GM12878 (cell line): ENCODE measurements around the gene TSSC4. TPM values are rescaled to one million over a fixed set of nuclear protein-coding genes. Genes with fewer than 3 reads are reported as not detected.
A peak's percentile ranks its signal among the peaks of the same experiment; 100 is the strongest.

Experiments
- ATAC-seq: fragments of 200-7000 bp; cut with Tn5 transposase; 3 replicates; pipeline ENCODE4 v1.9.1; 2020; ENCODE audit warnings: mild to moderate bottlenecking, moderate library complexity
- BruUV-seq: library from RNA; stranded (reverse); fragments of 400-500 nt; replicated peaks from 2 replicates; lab custom pipeline; 2021; lab: Mats Ljungman, UMichigan
- CTCF ChIA-PET: fragments of 300-600 bp; sonication (Branson Sonifier 250); formaldehyde crosslinking; extraction: SDS; loops from one replicate; lab custom pipeline; 2021; ENCODE audit warnings: inconsistent platforms; lab: Yijun Ruan, JAX
- POLR2A ChIA-PET: fragments of 350-600 bp; formaldehyde crosslinking; extraction: SDS; loops from one replicate; lab custom pipeline; 2021; ENCODE audit warnings: inconsistent platforms; lab: Charles Lee
- RAD21 ChIA-PET: fragments of 300-600 bp; sonication (Branson Sonifier 250); formaldehyde crosslinking; loops from one replicate; lab custom pipeline; 2023; ENCODE audit warnings: antibody characterized with exemption; ENCODE audit not compliant: unreplicated experiment; lab: Charles Lee
- SMC1A ChIA-PET: fragments of 300-600 bp; sonication (Branson Sonifier 250); formaldehyde crosslinking; loops from one replicate; lab custom pipeline; 2023; ENCODE audit not compliant: unreplicated experiment, uncharacterized antibody; lab: Charles Lee
- DNase-seq: peaks from one replicate; pipeline ENCODE4 v3.0.0-alpha.2; 2011; ENCODE audit warnings: low read depth, low spot score
- FAIRE-seq: peaks from 3 replicates; lab custom pipeline; 2011; peaks lifted over from hg19 to GRCh38; lab: Jason Lieb, UNC
- H2AFZ ChIP-seq: 2 replicates; pipeline ENCODE4 v1.6.0; 2011; ENCODE audit warnings: low read depth, low read length, control low read depth; ENCODE audit not compliant: control insufficient read depth
- H3K27ac ChIP-seq: 2 replicates; pipeline ENCODE4 v1.5.1; 2011; ENCODE audit warnings: control low read depth; ENCODE audit not compliant: control insufficient read depth, insufficient read depth
- H3K27me3 ChIP-seq, 2 experiments: replicated peaks in 1 of 2; 2 replicates each; pipeline versions ENCODE4 v1.6.0 to v1.6.1; 2011; ENCODE audit warnings: low read length in 1 of 2; ENCODE audit not compliant: control insufficient read depth in 2 of 2, insufficient read depth in 2 of 2
- H3K36me3 ChIP-seq, 2 experiments: 2 replicates each; pipeline ENCODE4 v1.5.1; 2011; ENCODE audit warnings: low read length in 1 of 2; ENCODE audit not compliant: control insufficient read depth in 2 of 2, insufficient read depth in 2 of 2
- H3K4me1 ChIP-seq: 2 replicates; pipeline ENCODE4 v1.6.1; 2011; ENCODE audit warnings: mild to moderate bottlenecking, low read length, moderate library complexity, mixed read lengths; ENCODE audit not compliant: control insufficient read depth, insufficient read depth
- H3K4me2 ChIP-seq: 2 replicates; pipeline ENCODE4 v1.6.0; 2011; ENCODE audit warnings: control low read depth; ENCODE audit not compliant: control insufficient read depth, insufficient read depth
- H3K4me3 ChIP-seq: fragments of 200-600 bp; sonication (generic); 2 replicates; pipeline ENCODE4 v1.5.1; 2016
- H3K79me2 ChIP-seq: 2 replicates; pipeline ENCODE4 v1.6.0; 2011; ENCODE audit warnings: low read length; ENCODE audit not compliant: control insufficient read depth, insufficient read depth
- H3K9ac ChIP-seq: 2 replicates; pipeline ENCODE4 v1.8.0; 2011; ENCODE audit warnings: low read length, control low read depth, mixed read lengths; ENCODE audit not compliant: control insufficient read depth, insufficient read depth
- H3K9me3 ChIP-seq: replicated peaks from 3 replicates; pipeline ENCODE4 v1.5.1; 2011; ENCODE audit warnings: mild to moderate bottlenecking, low read length; ENCODE audit not compliant: control insufficient read depth, insufficient read depth
- H4K20me1 ChIP-seq: 2 replicates; pipeline ENCODE4 v1.6.0; 2011; ENCODE audit not compliant: control insufficient read depth, insufficient read depth
- BHLHE40 ChIP-seq, 2 experiments: fragments of 450-650 bp in 1 of 2; IDR thresholded peaks; 2 replicates each; pipeline ENCODE4 v1.6.1; 2011 to 2017; ENCODE audit warnings: low read depth in 2 of 2, borderline replicate concordance in 1 of 2, improper control_type of control experiment in 1 of 2, low read length in 1 of 2, mild to moderate bottlenecking in 1 of 2
- CEBPB ChIP-seq, 2 experiments: fragments of 150-350 bp in 1 of 2; IDR thresholded peaks; 2 replicates each; pipeline ENCODE4 v1.6.1; 2012 to 2014; ENCODE audit warnings: low read depth in 2 of 2, low read length in 2 of 2, borderline replicate concordance in 1 of 2, inconsistent platforms in 1 of 2
- CTCF ChIP-seq, 3 experiments: IDR thresholded peaks in 2 of 3; conservative IDR thresholded peaks in 1 of 3; 2 replicates each; pipeline ENCODE4 v1.5.1; 2011; ENCODE audit warnings: low read depth in 3 of 3, low read length in 3 of 3, mild to moderate bottlenecking in 3 of 3, control low read depth in 2 of 3, moderate library complexity in 2 of 3, inconsistent platforms in 1 of 3, mixed read lengths in 1 of 3; ENCODE audit not compliant: control insufficient read depth in 2 of 3, insufficient read depth in 1 of 3; ENCODE audit errors: extremely low read depth in 1 of 3
- IRF5 ChIP-seq: fragments of 450-650 bp; IDR thresholded peaks from 2 replicates; pipeline ENCODE4 v1.6.1; 2017; ENCODE audit warnings: borderline replicate concordance
- MEF2B ChIP-seq: fragments of 450-650 bp; IDR thresholded peaks from 2 replicates; pipeline ENCODE4 v1.6.1; 2018; ENCODE audit warnings: mild to moderate bottlenecking, moderate library complexity; ENCODE audit not compliant: partially characterized antibody, poor library complexity, severe bottlenecking
- NR2C1 ChIP-seq: fragments of 450-650 bp; IDR thresholded peaks from 2 replicates; pipeline ENCODE4 v1.6.1; 2017; ENCODE audit warnings: antibody characterized with exemption, mild to moderate bottlenecking, moderate library complexity
- NRF1 ChIP-seq: conservative IDR thresholded peaks from 2 replicates; pipeline ENCODE4 v1.6.1; 2011; ENCODE audit warnings: mild to moderate bottlenecking, low read depth, low read length, improper control_type of control experiment
- RAD21 ChIP-seq: IDR thresholded peaks from 2 replicates; pipeline ENCODE4 v1.6.1; 2011; ENCODE audit warnings: mild to moderate bottlenecking, low read depth, low read length, moderate library complexity; ENCODE audit not compliant: insufficient read depth
- SMAD5 ChIP-seq: IDR thresholded peaks from 2 replicates; pipeline ENCODE4 v1.6.1; 2016; ENCODE audit warnings: antibody characterized with exemption, low read depth
- SMC3 ChIP-seq: IDR thresholded peaks from 2 replicates; pipeline ENCODE4 v1.6.1; 2011; ENCODE audit warnings: low read length, improper control_type of control experiment, borderline replicate concordance
- SP1 ChIP-seq: IDR thresholded peaks from one replicate; pipeline ENCODE4 v1.6.1; 2011; ENCODE audit warnings: low read depth, low read length
- SREBF1 ChIP-seq: IDR thresholded peaks from 2 replicates; pipeline ENCODE4 v1.6.1; 2012; ENCODE audit warnings: mild to moderate bottlenecking, low read length
- SUPT20H ChIP-seq: IDR thresholded peaks from 2 replicates; pipeline ENCODE4 v1.6.1; 2011; ENCODE audit warnings: low read depth, mild to moderate bottlenecking, low read length, moderate library complexity, borderline replicate concordance; ENCODE audit not compliant: control insufficient read depth
- TBL1XR1 ChIP-seq: IDR thresholded peaks from 2 replicates; pipeline ENCODE4 v1.6.1; 2012; ENCODE audit warnings: low read depth, low read length, improper control_type of control experiment
- TCF7 ChIP-seq: IDR thresholded peaks from 2 replicates; pipeline ENCODE4 v1.6.1; 2014; ENCODE audit warnings: antibody characterized with exemption, borderline replicate concordance
- ZBTB33 ChIP-seq: fragments of 450-650 bp; IDR thresholded peaks from 2 replicates; pipeline ENCODE4 v1.6.1; 2017; ENCODE audit warnings: mild to moderate bottlenecking
- WGBS: methylation state at CpG from one replicate; pipeline ENCODE4 v1.1.6; 2016; ENCODE audit warnings: low lambda C conversion rate; ENCODE audit not compliant: insufficient replicate concordance, insufficient coverage; ENCODE audit errors: missing lambda C conversion rate; 5-methylcytosine and 5-hydroxymethylcytosine counted together
- in situ Hi-C: fragments of 300-500 bp; cut with MboI; formaldehyde crosslinking; loops from 9 replicates; pipeline ENCODE4 v1.14.3; 2018; ENCODE audit warnings: mixed read lengths
- intact Hi-C: fragments of 100-400 bp; cut with micrococcal nuclease; formaldehyde crosslinking; loops from one replicate; pipeline ENCODE4 v1.14.2; 2022; ENCODE audit not compliant: unreplicated experiment
- polyA plus RNA-seq, 11 experiments: library from polyadenylated mRNA; depleted of rRNA in 4 of 11; unstranded in 6 of 11; stranded (reverse) in 5 of 11; fragments of >200 nt; fragmentation: Nextera tagmentation in 4 of 11; fragmentation: Illumina TruSeq in 1 of 11; extraction: Ambion mirVana in 4 of 11; extraction: Trizol in 1 of 11; gene quantifications; 1 replicate in 1 of 11; 2 replicates in 10 of 11; pipeline versions ENCODE4 v1.2.1 to v1.2.3, GENCODE V29; 2011 to 2016; ENCODE audit warnings: inconsistent platforms in 2 of 11, missing spikeins in 2 of 11, low read depth in 1 of 11
- total RNA-seq, 4 experiments: library from RNA; depleted of rRNA in 3 of 4; stranded (reverse); fragments of >200 nt in 3 of 4; fragmentation: Illumina TruSeq in 1 of 4; extraction: Trizol in 1 of 4; gene quantifications; 2 replicates each; pipeline versions ENCODE4 v1.2.1 to v1.2.3, GENCODE V29; 2013 to 2021

TSSC4 gene
- total and polyA plus RNA-seq, 10 of the 15 experiments (the other 5 are each of a cell fraction or from before 2014, with no cell fraction given) = 0.69 to 70.1 (median 25.7) TPM

- SMC1A ChIA-PET = interaction anchor here (0.6 to 3.4 kb wide), 7 partner anchors 111 to 222 kb away, joined by 3 to 60 read pairs (median 4); no protein-coding TSS in a partner anchor
- Histone ChIP-seq H2AFZ (no peak overlapping the region), H3K4me1 (no peaks in the 10 kb centered on the region), H3K36me3 (no peaks in the 10 kb centered on the region), H3K4me2 (no peak overlapping the region), H3K79me2 (no peaks in the 10 kb centered on the region), H3K27me3 (no peaks in the 10 kb centered on the region), H3K27ac (no peak overlapping the region), H3K9ac (no peak overlapping the region), H3K4me3 (no peak overlapping the region), H3K9me3 (no peaks in the 10 kb centered on the region), H4K20me1 (no peaks in the 10 kb centered on the region)
- in situ Hi-C loops = no loop called here
- TF ChIP-seq RAD21 (peak; percentile 85), IRF5 (no peak), MEF2B (no peak), TBL1XR1 (0 out of 2 replicates have a peak, but pooled peaks have one; percentile 15), SMAD5 (no peak), CEBPB (IDR thresholded peaks at IDR 0.05; ENCODE audit: borderline replicate concordance in 1 of 2, low read depth in 2 of 2, low read length in 2 of 2) (no peak), SP1 (peak; percentile 21), ZBTB33 (no peak), NRF1 (no peak), CTCF (IDR thresholded peaks at IDR 0.05 in 2 of 3, conservative IDR thresholded peaks at IDR 0.05 in 1 of 3; ENCODE audit: control insufficient read depth in 2 of 3, extremely low read depth in 1 of 3, insufficient read depth in 1 of 3, low read depth in 3 of 3, low read length in 3 of 3) (peak; percentile 75 to 94 (median 93)), SREBF1 (no peak), NR2C1 (no peak), SUPT20H (no peak), SMC3 (peak; percentile 96), TCF7 (no peak), BHLHE40 (IDR thresholded peaks at IDR 0.05; ENCODE audit: borderline replicate concordance in 1 of 2, low read depth in 2 of 2, low read length in 1 of 2) (peak; percentile 8 to 24; a peak in 1 of 4 replicates)
- BruUV-seq = no TSS peak
- ATAC-seq (peak; percentile 98), DNase-seq (no peak), FAIRE-seq (peak; percentile 74)
- intact Hi-C loops = loop anchor here (1.0 to 10.0 kb wide), 2 partner anchors 64 to 223 kb away; no protein-coding TSS in a partner anchor
- RAD21 ChIA-PET = interaction anchor here (0.7 to 7.3 kb wide), 8 partner anchors 20 to 234 kb away, joined by 3 to 187 read pairs (median 4); partner anchors contain the start of genes C11orf21, TSPAN32 and TSSC4
- POLR2A ChIA-PET = interaction anchor here (1.4 kb wide), 1 partner anchor 115 kb away, joined by 3 read pairs; no protein-coding TSS in a partner anchor
- WGBS = 25% methylated on average over 40 of the region's 44 CpGs
- CTCF ChIA-PET = interaction anchor here (0.6 to 9.5 kb wide), 20 partner anchors 11 to 468 kb away, joined by 3 to 271 read pairs (median 4); partner anchors contain the start of genes C11orf21 and TSPAN32
Observed at GRCh38 chr11:2420502-2421225, 20.1 kb downstream of the TSSC4 start.
